Measurements from ENCODE around the gene PNRC1.
A peak's percentile ranks its signal among the peaks of the same experiment; 100 is the strongest.
"Not testable (repeated sequence)": the region's sequence is repeated elsewhere in the genome, so short reads cannot be mapped to it uniquely, and the experiment has no call there.

PNRC1 gene

GRCh38 chr6:89058627-89059026 lies 21.9 kb upstream of the PNRC1 start:
- no peak for DNase-seq (ENCODE audit: low read depth in 2 of 2, low spot score in 1 of 2)

GRCh38 chr6:89059227-89059626 lies 21.3 kb upstream of the PNRC1 start:
- no peak for DNase-seq (ENCODE audit: low read depth in 2 of 2, low spot score in 1 of 2)

- DNase-seq (ENCODE audit: low read depth in 2 of 2, low spot score in 1 of 2), result no peak
Observed at GRCh38 chr6:89063881-89064280, 16.7 kb upstream of the PNRC1 start.

DNA sequence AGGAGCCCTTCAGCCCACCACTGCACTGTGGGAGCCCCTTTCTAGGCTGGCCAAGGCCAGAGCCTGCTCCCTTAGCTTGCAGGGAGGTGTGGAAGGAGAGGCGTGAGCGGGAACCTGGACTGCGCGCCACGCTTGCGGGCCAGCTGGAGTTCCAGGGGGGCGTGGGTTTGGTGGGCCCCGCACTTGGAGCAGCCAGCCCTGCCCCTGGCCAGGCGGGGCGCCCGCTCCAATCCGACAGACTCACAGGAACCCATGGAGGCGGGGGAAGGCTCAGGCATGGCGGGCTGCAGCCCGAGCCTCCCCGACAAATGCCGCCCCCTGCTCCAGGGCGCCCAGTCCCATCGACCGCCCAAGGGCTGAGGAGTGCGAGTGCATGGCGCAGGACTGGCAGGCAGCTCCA lies 15.6 kb upstream of the PNRC1 start:
- DNase-seq (ENCODE audit: low read depth in 2 of 2, low spot score in 1 of 2), result not testable (repeated sequence)

DNA sequence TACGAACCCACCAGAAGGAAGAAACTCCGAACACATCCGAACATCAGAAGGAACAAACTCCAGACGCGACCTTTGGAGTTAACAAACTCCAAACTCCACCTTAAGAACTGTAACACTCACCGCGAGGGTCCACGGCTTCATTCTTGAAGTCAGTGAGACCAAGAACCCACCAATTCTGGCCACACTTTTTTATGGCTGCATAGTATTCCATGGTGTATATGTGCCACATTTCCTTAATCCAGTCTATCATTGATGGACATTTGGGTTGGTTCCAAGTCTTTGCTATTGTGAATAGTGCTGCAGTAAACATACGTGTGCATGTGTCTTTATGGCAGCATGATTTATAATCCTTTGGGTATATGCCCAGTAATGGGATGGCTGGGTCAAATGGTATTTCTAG lies 14.4 kb upstream of the PNRC1 start:
- DNase-seq (ENCODE audit: low read depth in 2 of 2, low spot score in 1 of 2), result not testable (repeated sequence)

DNA sequence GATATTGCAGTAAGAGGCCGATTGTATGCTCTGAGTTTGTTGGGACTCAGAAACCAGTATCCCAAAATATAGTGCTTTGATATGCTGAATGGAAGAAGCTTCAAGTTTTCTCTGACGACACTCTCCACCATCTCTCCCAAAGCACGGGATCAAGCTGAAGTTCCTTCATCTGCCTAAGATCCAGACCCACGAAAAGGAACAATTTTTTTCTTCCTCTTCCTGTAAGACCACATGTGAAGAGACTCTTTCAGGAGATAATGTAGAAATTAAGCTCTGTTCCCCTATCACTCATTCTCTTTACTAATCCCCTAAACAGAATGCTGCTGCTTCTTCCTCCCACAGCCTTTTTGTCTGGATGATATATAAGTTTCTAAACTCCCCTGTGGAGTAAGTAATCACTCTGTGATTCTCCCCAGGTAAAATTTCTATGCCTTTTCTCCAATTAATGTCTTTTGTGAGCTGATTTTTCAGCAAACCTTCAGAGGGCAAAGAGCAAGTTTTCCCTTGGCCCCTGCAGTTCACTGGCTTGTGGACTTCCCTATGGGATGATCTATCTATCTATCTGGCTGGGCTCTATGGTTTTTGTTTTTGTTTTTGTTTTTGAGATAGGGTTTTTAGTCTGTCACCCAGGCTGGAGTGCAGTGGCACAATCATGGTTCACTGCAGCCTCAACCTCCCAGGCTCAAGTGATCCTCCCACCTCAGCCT lies 13.5 kb upstream of the PNRC1 start:
- no peak for DNase-seq (ENCODE audit: low read depth in 2 of 2, low spot score in 1 of 2)

GRCh38 chr6:89067796-89068195 lies 12.8 kb upstream of the PNRC1 start:
- DNase-seq (ENCODE audit: low read depth in 2 of 2, low spot score in 1 of 2), result no peak

GRCh38 chr6:89068695-89069094 lies 11.9 kb upstream of the PNRC1 start:
- DNase-seq (ENCODE audit: low read depth in 2 of 2, low spot score in 1 of 2), result no peak

- no peak for DNase-seq (ENCODE audit: low read depth in 2 of 2, low spot score in 1 of 2)
Observed at GRCh38 chr6:89069536-89070163, 10.9 kb upstream of the PNRC1 start.

DNA sequence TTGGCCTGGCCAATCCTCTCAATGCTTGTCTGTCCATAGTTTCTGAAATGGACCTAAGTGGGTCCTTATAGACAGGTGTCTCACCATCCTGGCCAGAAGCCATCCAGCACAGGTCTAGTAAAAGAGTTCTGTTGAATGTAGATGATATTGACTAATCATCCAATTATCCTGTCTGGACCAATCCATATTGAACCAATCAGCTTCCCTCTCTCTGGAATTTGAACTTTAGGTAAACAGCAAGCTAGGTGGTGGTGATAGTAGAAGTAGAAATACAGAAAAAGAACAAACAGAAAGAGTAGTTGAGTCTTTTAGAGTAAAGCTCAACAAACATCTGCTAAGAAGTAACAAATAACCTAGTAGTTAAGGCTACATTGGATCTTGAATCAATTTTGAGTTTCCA lies 9.5 kb upstream of the PNRC1 start:
- DNase-seq (ENCODE audit: low read depth in 2 of 2, low spot score in 1 of 2), result no peak

DNA sequence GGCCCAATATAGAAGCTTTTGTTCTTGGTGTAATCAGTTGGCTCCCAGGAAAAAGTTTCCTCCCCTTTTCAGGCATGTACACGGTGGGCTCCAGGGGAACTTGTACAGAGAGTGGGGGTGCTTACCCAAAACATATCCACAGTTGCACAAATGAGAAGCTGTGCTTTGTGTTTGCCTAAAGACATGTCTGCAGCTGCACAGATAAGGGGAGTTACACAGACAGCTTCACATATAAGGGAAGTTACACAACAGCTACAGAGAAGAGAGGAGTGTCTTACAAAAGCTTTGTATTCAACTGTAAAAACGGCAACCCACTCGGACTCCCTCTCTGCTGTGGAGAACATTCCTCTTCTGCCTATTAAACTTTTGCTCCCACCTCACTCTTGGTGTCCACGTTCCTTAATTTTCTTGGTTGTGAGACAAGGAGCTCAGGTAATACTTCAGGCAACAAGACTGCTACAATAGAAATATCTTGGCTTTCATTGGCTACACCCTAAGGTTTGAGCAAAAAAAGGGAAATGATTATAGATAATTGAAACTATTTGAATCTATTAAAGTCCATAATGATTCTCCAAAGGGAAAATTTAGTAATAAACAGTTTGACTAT lies 7.4 kb upstream of the PNRC1 start:
- DNase-seq (ENCODE audit: low read depth in 2 of 2, low spot score in 1 of 2), result no peak

DNA sequence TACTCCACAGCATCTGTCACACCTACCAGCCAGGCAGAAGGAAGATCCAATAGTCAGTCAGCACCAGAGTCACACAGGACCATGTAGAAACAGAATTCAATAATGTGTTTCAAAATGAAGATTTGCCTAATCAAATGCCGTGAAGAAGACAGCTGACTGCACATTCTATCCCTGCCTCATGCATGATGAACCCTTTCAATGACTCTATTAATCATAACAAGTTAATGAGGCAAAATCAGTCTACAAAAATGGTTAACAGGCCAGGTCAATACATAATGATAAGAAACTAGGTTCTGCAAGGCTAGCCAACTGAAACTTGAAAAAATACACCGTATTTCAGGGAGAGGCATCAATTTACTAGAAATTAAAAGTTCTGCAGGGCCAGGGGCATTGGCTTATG lies 6.7 kb upstream of the PNRC1 start:
- no peak for DNase-seq (ENCODE audit: low read depth in 2 of 2, low spot score in 1 of 2)

- DNase-seq (ENCODE audit: low read depth in 2 of 2, low spot score in 1 of 2), result peak; percentile 21 to 35
Observed at GRCh38 chr6:89079511-89080234, 878 bp upstream of the PNRC1 start.

DNA sequence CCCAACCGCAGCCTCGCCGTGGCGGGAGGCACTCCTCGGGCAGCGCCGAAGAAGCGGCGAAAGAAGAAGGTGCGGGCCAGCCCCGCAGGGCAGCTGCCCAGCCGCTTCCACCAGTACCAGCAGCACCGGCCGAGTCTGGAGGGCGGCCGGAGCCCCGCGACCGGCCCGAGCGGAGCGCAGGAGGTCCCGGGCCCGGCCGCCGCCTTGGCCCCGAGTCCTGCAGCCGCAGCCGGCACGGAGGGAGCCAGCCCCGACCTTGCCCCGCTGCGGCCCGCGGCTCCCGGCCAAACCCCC lies 525 bp downstream of the PNRC1 start:
- no peak for DNase-seq (ENCODE audit: low read depth in 2 of 2, low spot score in 1 of 2)

DNA sequence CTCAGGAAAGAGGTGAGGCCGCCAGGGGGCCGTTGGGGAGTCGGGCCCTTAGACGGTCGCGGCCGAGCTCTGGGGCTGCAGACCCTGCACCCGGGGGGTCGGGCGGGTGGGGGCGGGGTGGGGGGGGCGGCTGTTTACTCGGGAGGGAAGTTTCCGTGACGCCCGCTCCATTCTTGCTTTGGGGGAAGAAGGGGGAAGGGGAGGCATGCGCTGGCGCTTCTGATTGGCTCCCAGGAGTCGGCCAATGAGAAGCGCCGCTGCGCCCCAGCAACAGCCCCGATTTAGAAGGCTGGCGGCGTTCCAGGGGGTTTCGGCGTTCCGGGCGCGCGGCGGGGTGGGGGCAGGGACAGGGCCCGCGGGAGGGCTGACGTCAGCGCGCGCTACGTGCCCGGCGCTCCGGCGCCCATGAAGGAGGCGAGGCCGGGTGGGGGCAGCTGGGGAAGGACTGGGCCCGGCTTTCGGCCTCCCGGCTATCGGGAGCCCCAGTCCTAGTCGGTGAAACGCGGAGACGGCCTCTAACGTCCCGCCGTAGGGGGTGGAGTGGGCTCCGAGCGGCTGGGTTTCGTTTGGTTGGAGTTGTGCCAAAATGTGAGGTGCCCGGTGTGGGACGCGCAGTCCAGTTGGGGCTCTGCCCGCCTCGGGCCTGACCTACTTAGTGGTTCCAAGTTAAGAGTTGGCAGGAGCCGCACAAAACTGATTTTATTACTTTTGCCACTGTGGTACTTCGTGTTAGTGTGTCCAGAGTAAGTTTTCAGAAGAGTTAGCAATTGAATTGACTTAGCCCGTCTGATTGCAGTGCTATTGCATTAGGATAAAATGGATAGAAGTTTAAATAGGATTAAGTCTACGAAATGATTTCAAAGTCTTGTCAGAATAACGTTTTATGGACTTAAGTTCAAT lies 1.1 kb downstream of the PNRC1 start:
- peak; percentile 97 to 98 for DNase-seq (ENCODE audit: low read depth in 2 of 2, low spot score in 1 of 2)

- DNase-seq (ENCODE audit: low read depth in 2 of 2, low spot score in 1 of 2), result no peak
Observed at GRCh38 chr6:89082486-89082891, 1.9 kb downstream of the PNRC1 start.

DNA sequence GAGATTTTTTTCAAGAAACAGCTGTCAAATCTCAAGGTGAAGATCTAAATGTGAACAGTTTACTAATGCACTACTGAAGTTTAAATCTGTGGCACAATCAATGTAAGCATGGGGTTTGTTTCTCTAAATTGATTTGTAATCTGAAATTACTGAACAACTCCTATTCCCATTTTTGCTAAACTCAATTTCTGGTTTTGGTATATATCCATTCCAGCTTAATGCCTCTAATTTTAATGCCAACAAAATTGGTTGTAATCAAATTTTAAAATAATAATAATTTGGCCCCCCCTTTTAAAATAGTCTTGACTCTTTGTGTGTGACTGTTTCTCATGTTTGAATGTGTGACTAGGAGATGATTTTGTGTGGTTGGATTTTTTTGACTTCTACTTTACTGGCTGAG lies 4.0 kb downstream of the PNRC1 start:
- DNase-seq (ENCODE audit: low read depth in 2 of 2, low spot score in 1 of 2), result no peak

DNA sequence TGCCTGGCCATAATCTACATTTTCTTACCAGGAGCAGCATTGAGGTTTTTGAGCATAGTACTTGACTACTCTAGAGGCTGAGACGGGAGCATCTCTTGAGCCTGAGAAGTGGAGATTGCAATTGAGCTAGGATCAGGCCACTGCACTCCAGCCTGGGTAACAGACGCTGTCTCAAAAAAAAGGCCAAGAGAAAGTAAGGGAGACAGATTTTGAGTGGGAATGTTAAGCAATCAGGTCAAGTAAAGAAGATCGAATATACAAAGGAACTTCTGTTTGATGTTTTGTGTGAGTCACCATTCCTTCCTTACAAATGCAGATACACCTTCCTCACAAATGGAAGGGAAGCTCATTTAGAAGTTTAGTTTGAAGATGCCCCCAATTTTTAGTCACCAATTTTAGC lies 4.4 kb downstream of the PNRC1 start:
- DNase-seq (ENCODE audit: low read depth in 2 of 2, low spot score in 1 of 2), result no peak

DNA sequence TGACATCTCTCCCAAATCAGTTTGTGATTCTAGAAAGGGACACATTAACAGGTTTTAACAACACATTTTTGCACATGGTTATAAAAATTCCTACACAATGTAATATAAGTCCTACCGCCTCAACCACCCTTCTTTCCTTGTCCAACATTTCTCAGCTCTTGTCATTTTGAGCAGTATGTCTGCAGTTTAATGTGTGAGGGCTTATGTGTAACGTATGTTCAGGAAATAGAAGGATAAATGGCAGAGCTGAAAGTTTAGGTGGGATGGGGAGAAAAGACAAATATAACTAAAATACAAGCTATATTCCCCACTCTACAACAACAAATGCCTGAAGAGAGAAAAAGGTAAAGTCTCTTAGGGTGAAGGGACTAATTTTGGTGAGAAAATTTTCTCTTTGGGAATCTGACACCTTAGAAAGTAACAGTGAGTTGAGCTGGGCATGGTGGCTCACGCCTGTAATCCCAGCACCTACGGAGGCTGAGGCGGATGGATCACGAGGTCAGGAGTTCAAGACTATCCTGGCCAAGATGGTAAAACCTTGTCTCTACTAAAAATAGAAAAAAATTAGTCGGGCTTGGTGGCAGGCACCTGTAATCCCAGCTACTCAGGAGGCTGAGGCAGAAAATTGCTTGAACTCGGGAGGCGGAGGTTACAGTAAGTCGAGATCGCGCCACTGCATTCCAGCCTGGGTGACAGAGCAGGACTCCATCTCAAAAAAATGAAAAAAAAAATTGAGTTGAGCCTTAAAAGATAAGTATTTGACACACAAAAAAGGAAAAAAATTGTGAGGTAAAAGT lies 5.1 kb downstream of the PNRC1 start:
- DNase-seq (ENCODE audit: low read depth in 2 of 2, low spot score in 1 of 2), result no peak

DNA sequence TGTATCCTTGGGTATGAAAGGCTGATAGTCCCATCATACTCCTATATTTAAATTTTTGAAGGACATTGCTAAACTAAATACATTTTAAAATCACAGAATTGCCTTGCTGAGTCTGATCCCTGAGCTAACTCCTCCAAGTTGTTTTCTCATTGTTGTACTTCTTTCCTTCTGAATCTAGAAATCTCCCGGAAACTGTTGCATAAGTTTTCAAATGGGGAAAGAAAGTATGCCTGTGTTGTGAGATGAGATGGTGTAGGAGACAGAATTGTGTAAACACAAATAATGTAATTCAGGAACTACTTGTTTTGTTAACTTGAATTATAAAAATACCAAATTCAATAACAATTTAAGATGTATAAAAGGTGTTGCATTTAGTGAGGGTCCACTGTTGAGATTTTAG lies 7.3 kb downstream of the PNRC1 start:
- no peak for DNase-seq (ENCODE audit: low read depth in 2 of 2, low spot score in 1 of 2)
